Activated CD8-positive, alpha-beta memory T cell treated with anti-CD3 and anti-CD28 coated beads, Interleukin-2, amount 50 U/mL, for 24 hours (primary cell): ENCODE data around the gene PSMB10.
"Not testable (repeated sequence)": the region's sequence is repeated elsewhere in the genome, so short reads cannot be mapped to it uniquely, and the experiment has no call there.

ENCODE experiments used
- DNase-seq: peaks from one replicate; pipeline ENCODE4 v3.0.0-alpha.2; 2020; ENCODE audit errors: extremely low read depth

The PSMB10 gene

DNA sequence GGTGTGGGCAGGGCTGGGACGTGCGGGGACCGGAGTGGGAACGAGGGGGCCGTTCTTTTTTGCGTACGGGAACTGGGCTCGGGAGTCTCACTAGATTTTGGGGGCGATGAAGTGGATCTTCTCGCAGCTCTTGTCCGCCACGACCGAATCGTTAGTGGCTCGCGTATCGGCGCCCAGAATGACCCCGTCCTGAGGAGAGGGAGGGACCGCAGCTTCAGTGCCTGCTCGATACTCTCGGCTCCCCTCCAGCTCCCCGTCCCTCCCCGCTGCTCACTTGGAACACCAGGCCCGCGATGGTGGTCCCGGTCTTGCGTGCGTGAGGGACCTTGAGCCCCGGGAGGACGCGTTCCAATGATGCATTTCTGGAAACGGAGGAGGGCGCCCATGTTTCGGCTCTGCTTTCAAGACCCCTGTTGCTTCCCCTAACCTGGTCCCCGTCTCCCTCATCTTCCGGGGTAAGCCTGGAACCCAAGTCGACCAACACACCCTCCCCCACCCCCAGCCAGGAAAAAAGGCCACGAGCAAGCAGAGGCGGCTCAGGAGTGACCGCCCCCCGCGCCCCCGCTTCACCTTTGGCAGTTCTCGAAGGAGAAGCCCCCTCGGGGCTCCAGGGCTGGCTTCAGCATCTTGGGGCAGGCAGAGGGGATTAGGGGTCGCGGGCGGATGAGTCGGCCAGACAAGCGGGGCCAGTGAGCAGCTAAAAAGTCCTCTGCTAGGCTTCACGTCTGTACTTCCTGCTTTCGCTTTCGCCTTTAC is at the start of gene PSMB10:
PSMB10 (minus strand) TSS at position 727 of the 756 bp plus-strand sequence; CDS start at position 626, 101 bp downstream.
- DNase-seq: no peak

DNA sequence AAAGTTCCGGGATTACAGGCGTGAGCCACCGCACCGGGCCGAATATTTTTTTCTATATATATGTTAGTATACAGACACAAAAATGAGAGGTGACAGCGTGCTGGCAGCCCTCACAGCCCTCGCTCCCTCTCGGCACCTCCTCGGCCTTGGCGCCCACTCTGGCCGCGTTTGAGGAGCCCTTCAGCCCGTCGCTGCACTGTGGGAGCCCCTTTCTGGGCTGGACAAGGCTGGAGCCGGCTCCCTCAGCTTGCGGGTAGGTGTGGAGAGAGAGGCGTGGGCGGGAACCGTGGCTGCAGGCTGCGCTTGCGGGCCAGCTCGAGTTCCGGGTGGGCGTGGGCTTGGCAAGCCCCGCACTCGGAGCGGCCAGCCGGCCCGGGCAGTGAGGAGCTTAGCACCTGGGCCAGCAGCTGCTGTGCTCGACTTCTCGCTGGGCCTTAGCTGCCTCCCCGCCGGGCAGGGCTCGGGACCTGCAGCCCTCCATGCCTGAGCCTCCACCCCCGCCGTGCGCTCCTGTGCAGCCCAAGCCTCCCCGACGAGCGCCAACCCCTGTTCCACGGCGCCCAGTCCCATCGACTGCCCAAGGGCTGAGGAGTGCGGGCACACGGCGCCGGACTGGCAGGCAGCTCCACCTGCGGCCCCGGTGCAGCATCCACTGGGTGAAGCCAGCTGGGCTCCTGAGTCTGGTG is 45.5 kb upstream of the PSMB10 start:
- DNase-seq: no peak

DNA sequence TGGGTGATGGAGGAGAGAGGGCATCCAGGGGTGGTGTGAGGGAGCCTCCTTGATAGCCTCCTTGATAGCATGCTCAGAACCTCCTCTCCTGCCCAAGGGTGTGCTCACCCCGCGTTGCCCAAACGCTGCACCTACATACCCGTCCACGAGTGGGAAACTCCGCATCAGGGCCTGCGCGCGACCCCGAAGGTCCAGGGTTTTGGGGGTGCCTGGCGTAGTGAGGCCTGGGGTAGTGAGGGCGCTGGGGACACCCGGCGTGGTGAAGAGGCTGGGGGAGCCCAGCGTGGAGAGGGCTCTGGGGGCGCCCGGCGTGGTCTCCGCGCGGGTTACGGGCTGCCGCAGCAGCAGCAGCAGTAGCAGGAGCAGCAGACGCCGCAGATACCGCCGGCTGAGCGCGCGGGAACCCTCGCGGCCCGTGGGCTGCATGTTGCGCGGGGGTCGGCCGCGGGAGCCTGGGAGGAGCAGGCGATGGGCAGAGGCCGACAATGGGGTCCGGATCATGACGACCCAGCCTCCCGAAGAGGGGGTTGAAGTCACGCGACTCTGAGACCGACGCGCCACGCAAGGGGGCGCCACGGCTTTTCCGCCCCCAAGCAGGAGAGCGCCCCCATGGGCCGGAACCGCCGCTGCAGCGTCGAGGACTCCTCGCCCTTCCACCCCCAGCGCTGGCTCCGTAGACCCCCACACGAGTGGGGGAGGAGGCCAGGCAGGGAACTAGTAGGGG is 43.5 kb upstream of the PSMB10 start, which contains the start of gene DPEP3:
DPEP3 (minus strand) TSS at position 545 of the 724 bp plus-strand sequence; CDS start at position 426, 119 bp downstream.
- no peak for DNase-seq

DNA sequence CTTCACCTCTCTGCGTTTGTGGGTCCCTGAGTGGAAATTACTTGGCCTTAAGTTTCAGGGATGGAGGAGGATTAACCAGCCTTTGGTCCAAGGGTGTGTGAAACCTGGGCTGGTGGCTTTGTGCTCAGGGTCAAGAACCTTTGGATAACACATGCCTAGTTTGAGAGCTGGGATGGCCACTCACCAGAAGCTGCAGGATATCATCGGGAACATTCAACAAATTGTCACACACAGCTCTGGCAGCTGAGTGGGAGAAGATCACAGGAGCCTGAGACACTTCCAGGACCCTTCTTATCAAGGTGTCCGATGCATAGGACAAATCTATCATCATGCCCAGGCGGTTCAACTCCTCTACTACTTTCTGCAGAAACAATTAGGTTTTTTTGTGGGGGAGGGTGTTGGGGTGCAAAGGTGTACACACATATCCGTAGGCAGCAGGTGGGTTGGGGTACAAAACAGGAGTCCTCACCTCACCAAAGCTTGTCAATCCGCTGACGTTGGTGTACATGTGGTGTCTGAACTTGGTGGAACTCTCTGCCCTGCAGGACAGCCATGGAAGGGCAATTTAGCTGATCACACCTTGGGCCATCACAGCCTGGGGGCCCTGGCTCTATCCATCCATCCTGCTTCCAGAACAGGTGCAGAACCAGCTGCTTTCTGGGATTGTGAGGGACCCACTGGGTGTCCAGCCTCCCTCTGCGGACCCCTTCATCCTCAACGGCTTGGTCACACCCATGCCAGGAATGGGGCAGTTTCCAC is 41.0 kb upstream of the PSMB10 start:
- no peak for DNase-seq

DNA sequence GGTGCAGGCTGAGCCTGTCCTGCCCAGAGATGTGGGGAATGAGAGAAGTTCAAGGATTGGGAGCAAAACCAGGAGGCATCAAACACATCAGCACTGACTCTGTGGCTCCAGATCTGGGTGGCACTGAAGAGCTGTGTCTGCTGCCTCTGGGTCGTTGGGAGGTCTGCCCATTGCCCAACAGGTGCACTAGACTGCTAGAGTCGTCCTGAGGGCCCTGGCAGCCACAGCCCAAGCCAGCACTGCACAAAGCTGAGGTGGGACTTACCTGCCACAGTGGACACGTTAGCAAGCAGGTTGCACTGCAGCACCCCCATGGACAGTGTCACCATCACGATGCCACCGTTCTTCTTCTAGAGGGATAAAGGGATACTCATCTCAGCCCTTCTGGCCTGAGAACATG is 40.4 kb upstream of the PSMB10 start:
- DNase-seq: no peak

DNA sequence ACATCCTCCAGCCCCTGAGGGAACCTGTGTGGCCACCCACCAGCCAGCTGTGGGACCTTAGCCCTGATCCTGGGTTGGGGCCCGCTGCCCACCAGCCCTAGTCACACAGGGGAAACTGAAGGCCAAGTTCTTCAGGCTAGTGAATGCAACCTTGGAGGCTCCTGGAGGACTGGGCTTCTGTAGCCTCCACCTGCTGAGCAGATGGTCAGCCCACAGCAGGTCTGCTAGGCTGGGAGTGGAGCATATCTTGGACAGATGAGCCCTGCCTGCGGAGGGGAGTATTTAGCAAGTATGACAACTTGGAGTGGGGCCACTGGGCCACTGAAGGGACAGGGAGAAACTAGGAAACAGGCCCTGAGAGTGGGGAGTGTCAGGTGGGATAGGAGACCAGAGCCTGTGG is 39.6 kb upstream of the PSMB10 start:
- DNase-seq: no peak

DNA sequence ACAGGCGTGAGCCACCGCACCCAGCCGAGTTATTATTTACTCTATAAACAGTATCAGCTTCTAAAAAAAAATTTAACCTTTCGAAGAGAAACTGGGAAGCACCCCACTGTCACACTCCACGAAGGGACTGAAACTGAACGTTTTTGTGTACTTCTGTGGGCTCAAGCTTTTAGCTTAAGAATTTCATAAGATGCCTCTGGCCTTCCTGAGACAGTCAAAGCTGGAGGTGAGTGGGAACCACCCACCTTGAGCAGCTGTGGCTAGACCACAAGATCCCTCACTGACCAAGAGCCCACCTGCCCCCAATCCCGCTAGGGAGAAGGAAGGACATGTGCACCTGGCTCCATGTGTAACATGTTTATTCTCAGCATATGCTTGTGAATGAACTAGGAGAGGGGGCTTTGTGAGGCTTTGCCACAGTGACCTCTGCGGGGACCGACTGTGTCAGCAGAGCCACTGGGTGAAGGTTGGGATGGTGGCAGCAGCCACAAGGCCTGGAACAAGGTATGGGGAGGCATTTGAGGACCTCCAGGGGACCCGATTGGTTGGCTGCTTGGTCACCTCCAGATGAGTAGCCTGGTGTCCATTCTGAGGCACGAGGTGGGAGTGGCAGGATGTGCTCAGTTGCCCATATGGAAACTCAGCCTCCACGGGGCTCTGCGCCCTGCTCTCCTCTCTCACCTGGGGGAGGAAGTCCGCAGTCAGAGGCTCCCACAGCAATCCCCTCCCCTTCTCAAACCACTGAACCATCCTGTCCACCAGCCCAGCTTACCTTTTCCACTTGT is 38.9 kb upstream of the PSMB10 start:
- DNase-seq: no peak

DNA sequence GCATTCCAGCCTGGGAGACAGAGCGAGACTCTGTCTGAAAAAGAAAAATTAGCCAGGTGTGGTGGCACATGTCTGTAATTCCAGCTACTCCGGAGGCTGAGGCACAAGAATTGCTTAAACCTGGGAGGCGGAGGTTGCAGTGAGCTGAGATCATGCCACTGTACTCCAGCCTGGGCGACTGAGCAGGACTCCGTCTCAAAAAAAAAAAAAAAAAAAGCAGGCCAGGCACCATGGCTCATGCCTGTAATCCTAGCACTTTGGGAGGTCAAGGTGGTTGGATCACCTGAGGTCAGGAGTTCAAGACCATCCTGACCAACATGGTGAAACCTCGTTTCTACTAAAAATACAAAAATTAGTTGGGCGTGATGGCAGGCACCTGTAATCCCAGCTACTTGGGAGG is 35.6 kb upstream of the PSMB10 start:
- DNase-seq: not testable (repeated sequence)

DNA sequence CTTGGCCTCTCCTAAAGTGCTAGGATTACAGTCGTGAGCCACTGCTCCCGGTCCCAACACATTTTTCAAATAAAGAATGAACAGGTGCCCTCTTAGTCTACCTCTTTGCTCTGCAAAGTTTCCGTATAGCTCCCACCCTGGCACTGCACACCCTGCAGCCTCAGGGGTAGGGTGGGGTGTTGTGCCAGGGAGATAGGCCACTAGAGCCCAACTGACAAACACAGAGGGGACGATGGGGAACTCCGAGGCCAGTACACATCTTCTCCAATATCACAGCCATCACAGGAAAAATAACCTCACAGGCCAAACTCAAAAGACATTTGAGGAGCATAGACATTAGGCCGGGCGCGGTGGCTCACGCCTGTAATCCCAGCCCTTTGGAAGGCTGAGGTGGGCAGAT is 34.5 kb upstream of the PSMB10 start:
- no peak for DNase-seq

DNA sequence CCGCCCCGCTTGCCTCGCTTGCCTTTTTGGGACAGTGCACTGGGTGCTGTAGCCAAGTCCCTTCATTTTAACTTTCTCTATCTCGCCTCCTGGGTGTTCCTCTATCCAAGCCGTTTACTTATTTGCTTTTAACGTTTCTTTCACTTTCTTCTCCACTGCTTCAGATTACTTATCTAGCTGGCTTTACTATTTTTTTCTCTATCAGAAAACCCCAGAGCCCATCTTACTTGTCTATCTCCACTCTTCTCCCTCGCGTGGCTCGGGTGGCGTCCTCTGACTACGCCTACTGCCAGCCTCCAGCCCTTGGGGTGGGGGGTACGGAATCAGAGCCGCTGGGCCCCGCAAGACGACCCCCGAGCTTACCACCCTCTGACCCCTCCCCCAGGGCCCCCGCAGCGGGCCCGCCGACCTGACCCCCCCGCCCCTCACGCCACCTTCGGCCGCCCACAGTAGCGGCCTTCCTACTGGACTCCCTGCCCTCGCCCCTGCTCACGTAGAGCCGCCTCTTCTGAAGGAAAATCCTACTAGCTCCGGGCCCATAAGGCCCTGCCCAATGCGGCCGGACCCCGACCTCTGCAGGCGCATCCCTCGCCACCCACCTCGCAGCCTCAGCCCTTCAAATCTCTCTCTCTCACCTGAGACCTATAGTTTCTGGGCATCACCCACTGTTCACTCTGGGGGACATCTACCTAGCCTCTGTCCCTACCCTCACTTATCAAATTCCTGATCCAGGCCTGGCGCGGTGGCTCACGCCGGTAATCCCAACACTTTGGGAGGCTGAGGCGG is 32.8 kb upstream of the PSMB10 start:
- DNase-seq: no peak

DNA sequence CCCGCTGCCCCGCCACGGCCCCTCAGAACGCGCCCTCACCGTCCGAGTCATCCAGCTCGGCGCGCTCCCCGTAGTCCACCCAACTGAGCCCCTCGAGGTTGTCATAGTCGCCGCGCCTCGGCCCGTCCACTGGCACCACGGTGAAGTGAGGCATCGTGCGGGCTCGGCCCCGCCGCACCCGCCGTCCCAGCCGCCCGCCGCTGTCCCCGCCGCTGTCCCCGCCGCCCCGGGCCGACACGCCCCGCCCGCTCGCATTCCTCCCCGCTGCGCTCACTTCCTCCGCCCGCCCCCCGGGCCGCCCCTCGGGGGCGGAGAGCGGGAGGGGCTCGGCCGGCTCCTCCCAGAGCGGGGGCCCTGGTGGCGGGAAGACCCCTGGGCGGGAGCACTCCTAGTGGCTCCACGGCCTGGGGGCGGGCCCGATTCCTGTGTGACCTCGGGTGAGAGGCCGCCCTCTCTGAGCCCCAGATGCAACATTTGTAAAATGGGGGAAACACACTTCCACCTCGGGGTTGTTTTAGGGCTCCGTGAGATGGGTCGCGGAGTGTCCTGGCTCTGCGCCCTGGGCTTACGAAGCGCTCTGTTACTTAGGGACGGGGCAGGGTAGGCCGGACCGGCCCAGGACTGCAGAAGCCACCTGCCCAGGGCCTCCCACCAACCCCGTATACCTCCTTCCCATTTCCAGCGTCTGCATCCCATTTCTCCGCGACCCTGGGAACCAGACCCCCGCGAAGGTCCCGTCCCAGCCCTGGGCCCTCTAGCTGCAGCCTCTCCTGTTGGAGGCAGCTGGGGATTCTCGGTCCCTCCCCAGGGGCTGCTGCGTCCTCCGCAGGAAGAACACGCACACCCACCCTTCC is 32.0 kb upstream of the PSMB10 start, which contains the start of gene SLC12A4:
SLC12A4 (minus strand) TSS at position 238 of the 854 bp plus-strand sequence; CDS start at position 154, 84 bp downstream.
- peak; percentile 63 for DNase-seq

DNA sequence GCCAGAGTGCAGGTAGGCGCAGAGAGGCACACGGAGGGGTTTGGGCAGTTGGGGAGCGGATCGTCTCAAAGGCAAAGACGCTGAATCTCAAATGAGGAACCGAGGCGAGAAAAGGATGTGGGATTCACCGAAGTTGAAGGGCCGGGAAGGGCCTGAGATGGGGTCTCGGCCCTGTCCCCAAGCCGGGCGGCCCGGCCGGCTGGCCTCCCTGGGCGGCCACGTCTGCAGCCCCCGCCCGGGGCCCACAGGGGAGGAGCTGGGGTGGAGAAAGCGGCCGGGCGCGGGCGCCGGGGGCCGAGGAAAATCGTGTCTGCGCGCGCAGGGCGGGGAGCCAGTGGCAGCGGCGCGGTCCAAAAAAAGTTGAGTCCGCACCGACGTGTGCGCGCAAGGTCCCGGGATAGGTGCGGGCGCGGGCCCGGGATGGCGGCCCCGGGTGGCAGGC is 31.3 kb upstream of the PSMB10 start:
- DNase-seq: no peak

DNA sequence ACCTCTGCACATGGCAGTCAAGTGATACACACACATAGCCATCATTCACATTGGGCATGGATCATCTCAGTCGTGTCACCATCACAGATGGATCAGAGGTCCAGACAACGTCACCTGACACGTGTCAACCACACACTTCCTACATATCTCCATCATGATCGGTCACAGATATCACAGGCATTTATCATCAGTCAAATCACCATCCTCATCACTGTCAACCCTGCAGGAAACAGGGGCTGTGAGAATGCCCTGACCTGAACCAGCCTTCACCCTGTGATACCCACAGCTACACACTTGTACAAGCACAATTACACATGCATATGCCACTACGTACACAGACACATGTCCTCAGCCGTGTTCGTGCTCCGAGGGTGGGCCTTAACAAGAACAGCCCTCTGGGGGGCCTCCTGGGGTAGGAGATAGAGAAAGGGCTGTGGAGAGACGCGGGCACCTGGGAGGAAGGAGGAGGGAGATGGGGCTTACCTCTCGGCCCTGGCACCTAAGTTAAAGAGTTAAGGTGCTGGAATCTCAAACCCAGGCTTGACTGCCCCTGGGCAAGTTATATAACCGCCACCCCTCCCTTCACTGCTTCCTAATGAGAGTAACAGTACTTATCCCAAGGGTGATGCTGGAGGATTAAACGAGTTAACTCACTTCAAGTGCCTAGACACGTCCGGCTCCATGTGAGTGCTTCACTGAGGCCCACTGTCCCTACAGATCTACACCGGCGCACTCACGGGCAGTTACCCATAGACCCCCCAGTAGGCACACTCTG is 30.7 kb upstream of the PSMB10 start:
- no peak for DNase-seq

DNA sequence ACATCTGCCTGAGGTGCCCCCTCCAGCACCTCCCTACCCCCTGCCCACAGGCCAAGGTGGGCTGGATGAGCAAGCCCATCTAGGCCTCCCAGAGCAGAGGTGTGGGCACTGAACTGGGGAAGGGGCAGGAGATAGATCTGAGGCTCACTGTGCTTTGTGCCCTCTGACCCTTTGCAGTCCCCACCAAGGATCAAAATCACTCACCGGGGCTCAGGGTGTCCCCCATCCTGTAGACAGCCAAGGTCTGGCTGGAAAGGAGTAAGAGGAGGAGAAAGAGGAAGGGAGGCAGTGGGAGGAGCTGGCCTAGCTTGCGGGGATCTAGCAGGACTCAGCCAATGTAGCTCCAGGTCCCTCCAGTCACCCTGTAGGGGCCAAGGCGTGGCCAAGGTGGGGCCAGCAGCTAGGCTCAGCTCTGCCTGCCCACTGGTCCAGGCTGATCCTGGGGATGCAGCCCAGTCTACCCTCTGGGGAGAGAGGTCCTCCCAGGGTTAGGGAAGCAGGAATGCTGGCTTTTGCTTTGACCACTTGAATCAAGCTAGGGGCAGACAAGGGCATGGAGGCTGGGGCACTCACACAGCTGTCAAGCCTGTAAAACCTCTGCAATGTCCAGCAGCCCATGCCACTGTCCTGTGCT is 30.0 kb upstream of the PSMB10 start:
- DNase-seq: no peak

DNA sequence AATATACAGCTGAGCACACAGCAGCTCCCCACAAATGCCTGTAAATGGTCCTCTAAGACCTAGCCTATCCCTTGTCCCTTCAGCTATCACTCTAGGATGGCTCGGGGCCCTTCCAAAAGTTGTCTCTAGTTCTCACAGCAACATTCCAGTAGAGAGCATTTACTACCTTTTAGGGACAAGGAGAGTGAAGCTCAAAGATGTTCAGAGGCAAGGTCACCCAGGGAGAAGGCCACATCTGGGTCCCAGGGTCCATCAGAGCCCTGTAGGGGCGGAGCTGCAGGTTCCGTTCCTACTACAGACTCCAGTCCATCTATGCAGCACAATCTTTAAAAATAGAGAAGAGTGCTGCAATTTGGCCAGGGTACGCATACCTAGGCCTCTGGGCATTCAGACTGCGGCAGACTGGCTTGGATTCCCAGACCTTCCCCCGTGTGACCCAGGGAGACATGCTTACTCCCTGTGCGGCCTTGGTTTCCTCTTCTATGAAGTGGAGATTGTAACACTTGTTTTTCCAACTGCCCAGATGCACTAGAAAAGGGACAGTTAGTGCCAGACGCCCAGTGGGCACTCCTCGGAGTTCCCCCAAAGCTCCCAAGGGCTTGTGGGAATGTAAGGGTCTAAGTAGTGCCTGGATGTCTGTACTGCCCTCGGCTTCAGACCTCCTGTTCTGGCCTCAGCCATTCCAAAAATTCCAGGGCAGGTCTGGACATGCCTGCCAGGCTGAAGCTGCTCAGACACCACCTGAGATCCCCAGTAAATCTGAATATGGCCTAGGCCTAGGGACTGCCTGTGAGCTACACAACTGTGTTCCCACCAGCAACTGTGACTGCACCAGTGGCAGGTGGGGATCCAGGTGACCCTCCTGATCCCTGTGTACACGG is 29.3 kb upstream of the PSMB10 start:
- DNase-seq: no peak

DNA sequence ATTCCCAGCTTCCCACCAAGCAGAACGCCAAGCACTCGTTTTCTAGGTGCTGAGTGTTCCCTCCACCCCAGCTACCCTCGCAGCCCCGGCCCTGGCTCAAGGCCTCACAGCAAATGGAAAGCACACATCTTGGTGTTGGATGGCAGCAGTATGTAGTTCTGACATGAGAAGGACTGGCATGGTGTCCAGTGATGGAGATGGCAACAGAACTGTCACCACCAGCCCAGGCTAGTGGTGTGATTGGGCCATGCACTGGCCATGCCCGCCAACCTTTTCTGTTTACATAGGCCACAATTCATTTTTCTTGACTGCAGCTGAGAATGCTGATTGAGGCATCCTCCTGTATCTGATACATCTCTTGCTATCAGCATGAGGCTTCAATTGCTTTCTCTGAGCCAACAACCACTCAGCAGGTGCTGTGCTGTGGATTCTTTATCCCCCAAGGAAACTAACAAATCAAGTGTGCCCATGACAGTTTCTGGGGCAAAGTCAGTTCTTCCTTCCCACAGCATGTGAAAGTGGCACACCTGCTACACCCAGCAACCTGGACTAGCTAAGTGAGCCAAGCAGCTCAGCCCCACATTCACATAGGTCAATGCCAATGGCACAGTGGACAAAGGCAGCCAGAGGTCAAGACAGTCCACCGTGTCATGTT is 28.0 kb upstream of the PSMB10 start:
- no peak for DNase-seq
